Measurements from ENCODE around the gene CPSF4.
A peak's percentile ranks its signal among the peaks of the same experiment; 100 is the strongest.

Gene CPSF4

DNA sequence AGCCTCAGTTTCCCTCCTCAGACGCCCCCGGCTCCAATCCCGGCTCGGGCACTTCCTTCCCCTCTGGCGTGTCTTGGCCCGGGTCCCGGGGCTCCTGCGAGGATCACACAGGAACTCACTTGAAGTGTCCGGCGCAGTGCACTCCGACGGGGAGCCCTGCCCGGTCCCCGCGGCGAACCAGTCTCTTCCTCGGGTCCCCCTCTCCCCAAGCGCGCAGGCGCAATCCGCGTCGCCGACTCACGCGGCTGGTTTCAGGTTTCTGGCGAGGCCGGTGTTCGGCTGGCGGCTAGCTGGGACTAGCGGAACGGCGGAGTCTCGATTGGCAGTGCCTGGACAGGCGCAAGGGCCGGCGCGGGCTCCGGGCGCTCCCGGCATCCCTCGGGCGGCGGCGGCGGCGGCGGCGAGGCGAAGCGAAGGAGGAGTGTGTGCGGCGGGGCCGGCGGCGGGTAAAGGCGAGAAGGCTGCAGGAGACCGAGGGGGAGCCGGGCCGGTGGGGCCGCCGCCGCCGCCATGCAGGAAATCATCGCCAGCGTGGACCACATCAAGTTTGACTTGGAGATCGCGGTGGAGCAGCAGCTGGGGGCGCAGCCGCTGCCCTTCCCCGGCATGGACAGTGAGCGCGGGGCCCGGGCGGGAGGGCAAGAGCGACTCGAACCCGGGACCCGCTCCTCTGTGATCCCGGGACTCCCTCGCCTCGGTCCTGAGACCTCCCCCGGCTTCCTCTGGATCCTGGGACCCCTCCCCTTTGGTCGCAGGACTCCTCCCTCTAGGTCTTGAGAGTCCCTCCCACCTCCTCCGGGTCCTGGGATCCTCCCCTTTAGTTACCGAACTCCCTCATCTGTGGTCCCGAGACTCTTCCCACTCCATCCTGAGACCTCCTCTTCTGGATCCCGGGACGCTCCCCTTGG, at the start of gene CPSF4, which contains the start of gene PTCD1:
Gene CPSF4 (plus strand): TSS at position 371 of the 908 bp plus-strand sequence. CDS start 140 bp downstream, at position 511.
Gene PTCD1 (minus strand): TSS at position 226 of the 908 bp plus-strand sequence. CDS start 3,556 bp downstream, outside the sequence.
- peak; percentile 90 for DNase-seq

DNA sequence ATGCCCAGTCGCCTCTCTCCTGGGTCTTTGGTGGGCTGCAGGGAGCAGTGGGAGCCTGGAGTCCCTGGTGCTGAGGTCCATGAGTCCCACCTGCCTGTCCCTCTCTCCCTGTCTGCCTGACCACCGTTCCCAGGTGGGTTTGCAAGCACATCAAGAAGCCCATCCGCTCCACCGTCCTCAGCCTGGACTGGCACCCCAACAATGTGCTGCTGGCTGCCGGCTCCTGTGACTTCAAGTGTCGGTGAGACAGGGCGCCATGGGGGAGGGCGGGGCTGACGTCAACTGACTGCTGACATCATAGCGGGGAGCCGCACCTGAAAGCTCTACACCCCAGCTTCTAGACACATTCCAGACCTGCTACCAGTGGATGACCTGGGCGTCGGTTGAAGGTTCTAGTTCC, 49.0 kb upstream of the CPSF4 start:
- no peak for DNase-seq

DNA sequence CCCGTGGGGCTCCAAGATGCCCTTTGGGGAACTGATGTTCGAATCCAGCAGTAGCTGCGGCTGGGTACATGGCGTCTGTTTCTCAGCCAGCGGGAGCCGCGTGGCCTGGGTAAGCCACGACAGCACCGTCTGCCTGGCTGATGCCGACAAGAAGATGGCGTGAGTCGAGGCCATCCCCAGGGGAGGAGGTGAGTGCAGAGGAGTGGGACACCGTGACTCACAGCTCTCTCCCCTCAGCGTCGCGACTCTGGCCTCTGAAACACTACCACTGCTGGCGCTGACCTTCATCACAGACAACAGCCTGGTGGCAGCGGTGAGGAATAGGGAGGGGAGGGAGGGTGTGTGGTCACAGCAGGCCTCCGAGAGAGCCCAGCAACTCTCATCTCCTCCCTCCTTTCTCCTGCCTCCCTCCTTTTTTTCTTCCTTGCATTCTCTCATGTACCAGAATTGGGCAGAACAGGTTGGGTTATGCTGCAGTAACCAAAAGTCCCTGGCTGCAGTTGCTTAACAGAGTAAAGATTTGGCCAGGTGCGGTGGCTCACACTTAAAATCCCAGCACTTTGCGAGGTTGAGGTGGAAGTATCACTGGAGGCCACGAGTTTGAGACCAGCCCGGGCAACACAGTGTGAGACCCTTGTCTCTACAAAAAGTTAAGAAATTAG, 47.7 kb upstream of the CPSF4 start:
- DNase-seq: no peak

DNA sequence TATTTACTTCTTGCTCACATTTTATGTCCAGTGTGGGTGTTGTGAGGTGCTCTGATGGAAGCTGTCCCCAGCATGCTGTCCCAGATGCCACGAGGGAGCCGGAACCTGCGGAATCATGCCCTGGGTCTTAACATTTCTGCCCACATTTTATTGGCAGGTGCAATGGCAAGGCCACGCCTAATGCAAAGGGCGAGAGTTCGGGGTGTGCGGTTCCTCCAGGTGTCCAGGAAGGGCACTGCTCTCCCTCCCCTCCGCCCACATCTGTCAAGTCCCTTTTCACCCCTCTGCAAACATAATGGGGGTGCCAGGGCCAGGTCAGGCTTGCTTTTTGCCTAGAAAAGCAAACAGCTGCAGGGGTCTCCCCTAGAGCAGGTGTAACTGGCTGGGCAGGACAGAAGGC, 46.7 kb upstream of the CPSF4 start:
- DNase-seq: no peak

DNA sequence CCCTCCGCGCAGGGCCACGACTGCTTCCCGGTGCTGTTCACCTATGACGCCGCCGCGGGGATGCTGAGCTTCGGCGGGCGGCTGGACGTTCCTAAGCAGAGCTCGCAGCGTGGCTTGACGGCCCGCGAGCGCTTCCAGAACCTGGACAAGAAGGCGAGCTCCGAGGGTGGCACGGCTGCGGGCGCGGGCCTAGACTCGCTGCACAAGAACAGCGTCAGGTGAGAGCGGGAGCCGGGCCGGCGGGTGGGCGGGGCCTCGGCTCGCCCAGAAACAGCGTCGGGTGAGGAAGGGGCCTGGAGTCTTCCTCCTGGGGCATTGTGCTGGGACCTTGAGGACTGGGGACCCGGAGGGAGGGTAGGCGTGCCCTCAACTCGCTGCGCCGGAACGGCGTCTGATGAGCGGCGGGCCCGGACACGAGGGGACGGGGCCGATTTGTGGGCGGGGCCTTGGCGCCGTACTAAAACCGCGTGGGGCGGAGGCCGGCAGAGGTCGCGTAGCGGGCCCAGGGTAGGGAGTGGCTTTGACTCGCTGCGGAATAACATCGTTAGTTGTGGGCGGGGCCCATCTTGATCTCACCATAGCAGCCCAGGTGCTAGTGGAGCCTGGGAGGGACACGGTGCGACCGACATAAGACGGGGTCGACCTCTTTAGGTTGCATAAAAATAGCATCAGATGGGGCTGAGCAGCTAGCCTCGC, 45.9 kb upstream of the CPSF4 start:
- DNase-seq: peak; percentile 78

DNA sequence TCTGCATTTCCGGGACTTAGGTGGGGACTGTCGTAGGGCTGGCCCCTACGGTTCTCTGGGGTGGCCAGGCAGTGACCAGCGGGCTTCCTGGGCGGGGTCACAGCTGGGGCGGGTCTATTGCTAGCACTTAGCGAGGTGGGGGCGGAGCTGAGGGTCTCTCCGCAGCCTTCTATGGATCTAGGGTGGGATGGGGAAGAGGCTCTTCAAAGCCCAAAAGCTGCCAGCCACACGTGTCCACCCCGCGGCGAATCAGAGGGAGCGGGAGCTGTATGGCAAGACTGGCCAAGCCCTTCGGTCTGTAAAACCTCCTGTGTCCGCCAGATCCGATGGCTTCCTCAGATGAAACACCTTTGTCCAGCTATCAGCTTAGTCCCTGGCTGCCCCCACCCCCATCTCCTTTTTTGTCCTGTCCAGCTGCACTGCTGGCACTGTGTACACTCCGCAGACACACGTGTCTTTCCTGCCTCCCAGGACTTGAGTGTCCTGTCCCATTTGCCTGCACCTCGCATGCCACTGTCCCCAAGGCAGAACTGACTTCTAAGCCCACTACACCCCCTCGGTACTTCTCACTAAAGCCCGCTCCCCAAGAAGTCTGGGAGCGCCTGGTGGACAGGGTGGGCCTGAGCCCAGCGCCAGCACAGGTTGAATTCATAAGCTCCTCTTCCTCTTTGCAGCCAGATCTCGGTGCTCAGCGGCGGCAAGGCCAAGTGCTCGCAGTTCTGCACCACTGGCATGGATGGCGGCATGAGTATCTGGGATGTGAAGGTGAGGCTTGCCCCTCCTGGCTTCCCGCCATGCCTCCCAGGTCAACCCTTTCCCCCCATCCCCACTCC, 45.2 kb upstream of the CPSF4 start:
- no peak for DNase-seq

DNA sequence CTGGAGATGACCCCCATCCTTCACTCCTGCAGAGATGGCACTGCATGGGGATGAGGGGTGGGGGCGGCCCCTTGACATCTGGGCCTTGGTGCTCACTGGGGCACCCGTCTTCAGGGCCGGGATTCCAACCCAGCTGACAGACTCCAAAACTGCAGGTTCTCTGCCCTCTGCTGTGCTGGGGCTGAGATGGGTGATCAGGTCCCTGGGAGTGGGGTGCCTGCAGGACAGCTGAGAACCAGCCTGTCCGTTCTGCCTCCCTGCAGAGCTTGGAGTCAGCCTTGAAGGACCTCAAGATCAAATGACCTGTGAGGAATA, 44.6 kb upstream of the CPSF4 start:
- no peak for DNase-seq

DNA sequence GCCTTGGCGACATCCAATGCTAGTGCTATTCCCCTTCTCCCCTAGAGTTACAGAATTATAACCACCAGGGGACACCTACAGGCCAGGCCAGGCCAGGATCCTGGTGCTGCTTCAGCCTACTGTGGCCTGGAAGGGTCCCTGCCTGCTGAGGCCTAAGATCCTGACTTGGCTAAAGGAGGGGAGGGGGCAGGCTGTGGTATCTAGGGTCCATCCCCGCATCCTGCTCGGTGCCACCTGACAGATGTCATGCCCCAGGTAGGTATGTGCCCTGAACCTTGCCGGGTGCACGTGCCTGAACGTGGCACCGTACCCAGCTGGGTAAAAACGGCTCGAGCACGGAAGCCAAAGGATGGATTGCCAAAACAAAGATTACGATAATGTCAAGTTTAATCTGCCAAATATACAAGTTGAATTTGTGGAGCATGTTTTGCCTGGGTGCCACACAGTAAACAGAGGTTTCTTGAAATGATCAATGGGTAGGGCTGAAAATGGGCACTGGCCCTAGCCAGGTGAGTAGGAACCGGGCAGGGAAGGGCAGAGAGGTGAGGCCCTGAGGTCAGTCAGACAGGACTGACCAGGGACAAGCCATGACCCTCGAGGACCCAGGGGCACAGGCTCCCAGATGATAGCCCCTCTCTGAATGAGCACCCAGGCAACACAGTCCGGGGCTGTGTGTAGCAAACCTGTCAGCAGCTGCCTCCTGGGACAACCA, 43.0 kb upstream of the CPSF4 start:
- no peak for DNase-seq

DNA sequence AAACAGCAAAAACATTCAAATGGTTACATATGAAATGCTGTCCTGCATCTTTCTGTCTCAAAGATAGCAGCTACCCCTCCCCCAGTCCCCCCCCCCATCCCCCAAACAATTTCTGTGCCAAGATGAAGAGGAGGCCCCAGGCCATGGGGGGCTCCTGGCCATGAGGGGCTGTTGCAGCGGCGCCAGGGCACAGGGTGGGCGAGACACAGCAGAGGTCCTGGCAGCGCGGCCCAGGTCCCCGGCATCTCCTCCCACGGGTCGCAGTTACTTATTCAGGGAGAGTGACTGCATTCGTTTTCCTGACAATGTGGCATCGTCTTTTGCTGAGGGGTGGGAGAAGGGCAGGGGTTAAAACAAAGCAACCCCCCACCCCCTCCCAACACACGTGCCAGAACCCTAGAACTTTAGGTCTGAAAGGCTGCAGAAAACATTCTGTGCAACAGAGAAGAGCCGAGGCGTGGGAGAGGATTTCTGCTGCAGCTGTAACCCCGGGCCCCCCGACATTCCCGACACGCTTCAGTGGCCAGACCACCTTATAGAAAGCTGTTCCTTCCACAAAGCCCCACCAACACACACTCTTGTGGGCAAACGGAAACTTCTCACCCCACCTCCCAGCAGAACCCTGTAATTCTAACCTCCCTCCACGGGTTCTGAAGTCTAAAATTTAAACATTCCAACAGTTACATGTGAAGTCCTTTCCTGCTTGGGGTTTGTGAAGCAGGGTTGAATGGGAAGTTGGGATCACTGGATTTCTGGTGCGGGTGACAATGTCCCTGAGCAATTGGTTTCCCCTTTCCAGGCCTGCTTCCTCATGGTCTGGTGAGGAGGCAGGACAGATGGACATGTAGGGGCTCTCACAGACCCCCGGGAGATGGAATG, 42.1 kb upstream of the CPSF4 start:
- no peak for DNase-seq

DNA sequence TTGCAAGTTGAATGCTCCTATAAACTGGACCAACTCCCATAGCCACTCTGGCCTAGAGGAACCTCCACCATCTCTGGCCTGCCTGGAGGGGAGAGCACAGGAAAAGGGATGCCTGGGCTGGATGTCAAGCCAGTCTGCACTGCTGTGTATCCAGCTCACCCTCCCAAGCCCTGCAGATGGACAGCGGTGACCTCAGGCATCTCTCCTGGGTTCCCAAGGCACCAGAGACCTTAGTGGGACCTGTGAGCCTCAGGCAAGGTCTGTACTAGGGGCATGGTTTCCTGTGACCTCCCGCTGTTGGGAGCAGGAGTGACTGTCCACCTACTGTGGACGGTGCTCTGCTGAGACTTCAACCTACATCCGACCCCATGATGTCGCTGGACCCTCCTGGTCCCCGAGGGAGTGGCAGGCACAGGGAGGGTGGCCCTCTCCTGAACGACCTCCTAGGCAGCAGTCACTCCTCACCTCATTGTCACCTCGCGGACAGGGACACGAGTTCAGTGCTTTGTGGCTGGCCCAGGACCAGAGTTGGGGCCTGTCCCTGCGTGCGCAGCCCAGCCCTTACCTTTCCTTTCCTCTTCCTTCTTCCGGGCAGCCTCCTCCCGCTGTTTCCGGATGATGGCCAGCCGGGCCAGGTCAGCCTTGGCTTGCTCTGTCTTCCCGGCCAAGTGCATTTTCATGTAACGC, 41.3 kb upstream of the CPSF4 start:
- DNase-seq: no peak

DNA sequence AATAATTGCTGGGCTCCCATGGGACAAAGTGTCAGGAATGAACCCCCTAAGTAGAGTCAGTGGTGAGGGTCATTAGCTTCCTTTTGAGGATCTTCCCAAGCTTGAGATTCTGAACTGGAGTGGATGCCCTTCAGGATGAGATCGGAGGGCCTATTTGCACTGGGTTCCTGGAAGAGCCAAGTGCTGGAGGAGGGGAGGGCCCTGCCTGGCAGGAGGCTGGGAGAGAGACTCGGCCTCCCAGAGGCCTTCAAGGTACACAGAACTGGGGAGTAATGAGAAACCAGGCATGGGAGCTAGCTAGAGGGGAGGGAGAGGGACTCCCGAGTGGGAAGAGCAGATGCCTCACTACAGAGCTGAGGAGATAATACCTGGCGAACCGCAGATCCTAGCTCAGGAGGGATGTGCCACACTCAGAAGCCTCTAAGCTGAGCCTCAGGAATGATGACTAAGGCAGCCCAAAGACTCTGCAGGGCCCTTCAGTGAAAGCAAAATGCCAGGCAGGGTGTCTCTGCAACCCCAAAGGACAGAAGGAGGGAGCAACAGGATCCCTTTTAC, 39.8 kb upstream of the CPSF4 start:
- no peak for DNase-seq

DNA sequence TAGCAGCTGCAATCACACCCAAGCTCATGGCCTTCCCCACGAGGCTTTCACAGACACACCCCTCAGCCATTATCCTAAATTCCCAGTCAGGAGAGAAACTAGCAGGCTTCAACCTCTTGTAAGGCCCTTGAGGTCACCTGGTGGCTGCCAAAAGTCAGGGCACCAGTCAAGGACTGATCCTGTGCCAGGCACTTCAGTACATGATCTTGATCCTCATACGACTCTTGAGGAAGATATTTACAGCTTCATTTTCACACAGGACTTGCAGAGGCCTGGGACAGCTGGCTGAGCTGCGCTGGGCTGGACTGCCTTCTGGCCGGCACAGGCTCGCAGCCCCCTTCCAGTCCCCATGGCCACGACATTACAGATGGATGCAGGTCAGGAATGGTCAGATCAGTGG, 39.1 kb upstream of the CPSF4 start:
- no peak for DNase-seq

DNA sequence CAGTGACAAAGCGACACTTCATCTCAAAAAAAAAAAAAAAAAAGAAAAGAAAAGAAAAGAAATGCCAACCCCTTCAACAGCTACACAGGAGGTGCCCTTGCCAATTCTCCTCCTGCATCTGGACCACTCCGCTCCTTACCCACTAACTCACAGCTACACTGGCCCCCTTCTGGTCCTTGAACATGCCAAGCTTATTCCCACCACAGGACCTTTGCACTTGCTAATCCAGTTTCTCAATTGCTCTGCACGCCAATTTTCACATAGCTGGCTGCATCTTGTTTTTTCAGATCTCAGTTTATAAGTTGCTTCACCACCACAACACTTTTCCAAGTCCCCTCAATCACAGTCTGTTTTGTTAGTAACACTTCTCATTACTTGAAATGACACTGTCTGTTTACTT, 35.9 kb upstream of the CPSF4 start:
- no peak for DNase-seq

DNA sequence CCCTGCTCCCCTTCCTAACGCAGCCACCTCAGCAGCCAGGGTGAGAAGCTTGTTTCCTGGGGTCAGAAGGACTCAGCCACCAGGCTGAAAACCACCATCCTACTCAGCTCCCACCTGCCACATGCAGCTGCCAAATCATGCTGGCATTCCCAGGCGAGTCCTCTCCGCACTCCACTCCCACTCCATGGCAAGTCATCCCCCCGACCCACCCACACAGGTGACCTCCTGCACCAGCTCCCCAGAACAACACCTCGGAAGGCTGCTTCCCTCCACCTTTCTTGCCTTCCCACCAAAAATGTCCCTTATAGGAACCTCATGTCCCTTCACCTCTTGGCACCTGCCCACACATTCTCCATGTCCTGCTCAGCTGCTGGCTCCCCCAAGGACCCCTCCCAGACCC, 35.0 kb upstream of the CPSF4 start:
- no peak for DNase-seq

DNA sequence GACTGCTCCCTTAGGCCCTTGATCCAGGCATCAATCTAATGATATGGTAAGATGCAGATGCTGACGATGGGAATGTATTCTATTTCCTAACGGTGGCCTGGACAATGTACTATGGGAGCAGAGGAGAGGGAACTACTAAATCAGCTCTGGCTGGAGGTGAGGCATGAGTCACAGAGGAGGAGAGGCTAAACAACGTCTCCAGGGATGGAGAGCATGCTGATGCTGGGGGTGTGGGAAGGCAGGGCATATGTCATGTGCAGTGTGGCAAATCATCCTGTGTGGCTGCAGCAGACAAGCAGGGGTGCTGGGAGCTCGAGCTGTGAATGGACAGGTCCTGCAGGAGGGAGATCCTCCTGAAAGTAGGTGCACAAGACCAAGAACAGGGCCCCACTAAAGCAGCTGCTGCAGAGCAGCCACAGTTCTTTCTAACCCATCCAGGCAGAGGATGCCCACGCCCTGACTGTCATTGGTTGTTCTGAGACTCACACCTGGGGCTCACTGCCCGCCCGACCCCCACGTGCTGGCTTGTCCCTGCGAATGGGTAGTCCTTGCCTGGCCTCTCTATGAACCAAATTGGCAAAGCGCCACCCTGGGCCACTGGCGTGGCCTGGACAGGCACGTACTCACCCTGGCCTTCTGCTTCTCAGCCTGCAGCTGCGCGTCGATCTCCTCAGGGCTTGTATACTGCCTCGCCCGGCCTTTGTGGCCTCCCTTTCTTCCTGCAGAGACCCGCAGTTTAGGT, 34.3 kb upstream of the CPSF4 start:
- DNase-seq: no peak

DNA sequence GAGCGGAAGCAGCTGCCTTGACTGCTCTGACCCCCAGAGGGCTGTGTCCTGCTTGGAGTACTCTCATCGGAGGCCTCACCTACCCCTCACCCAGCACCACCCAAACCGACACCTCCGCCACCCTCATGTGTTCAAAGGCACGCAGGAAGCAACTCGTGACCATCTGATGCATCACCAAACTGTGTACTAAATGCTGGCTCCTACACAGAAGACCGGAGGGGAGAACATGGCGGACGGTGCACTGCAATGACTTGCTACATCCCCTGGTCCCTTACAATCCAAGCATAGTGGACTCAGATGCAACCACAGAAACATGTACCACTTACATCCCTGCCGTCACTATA, 33.8 kb upstream of the CPSF4 start:
- no peak for DNase-seq

DNA sequence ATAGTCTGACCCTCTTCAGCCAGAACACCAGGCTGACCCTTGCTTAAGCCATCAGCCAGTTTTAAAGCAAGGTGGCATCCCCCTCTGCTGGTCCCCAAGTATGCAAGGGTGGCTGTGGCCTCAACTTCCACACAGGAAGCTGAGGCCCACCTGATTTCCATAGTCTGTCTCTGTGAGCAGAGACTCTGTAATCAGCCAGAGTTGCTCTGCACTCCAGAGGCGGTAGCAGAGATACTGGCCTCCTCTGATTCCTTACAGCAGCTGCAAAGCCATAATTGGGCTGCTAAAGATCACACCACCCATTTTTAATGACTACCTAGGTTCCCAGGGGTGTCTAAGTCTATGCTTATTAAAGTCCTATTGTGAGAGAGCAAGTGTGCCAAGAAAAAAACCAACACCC, 32.2 kb upstream of the CPSF4 start:
- DNase-seq: no peak

DNA sequence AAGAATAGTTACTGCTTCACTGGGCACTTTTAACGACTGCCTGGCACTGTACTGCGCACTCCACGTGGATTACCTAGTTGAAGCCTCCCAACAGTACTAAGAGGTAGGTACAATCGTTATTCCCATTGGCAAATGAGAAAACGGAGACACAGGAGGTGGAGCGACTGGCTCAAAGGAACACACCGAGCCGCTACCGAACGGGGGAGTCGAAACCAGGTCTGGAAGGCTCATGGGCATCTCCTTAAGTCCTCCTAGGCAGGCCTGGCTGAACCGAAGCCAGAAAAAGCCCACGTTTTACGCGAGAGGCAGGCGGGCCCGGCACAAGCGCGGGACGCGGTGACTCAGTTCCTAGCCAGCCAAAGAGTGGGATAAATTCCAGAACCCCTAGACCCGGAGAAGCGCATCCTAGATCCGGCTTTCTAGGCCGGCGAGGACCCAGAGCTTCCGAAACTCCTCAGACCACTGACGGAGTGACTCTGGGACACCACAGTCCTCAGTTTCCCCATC, 30.8 kb upstream of the CPSF4 start:
- DNase-seq: peak; percentile 29
